Prostate gland (tissue), 2 donors: ENCODE results near the gene CYBC1. TPM values are rescaled to one million over a fixed set of nuclear protein-coding genes. Genes with fewer than 3 reads are reported as not detected.
A peak's percentile ranks its signal among the peaks of the same experiment; 100 is the strongest.

Source experiments
- DNase-seq: peaks from one replicate; pipeline ENCODE4 v3.0.0-alpha.2; 2019; ENCODE audit warnings: low spot score
- H3K27ac ChIP-seq, 2 donors: fragments of 200-600 bp; sonication (generic); 2 replicates each; pipeline ENCODE4 v1.5.1; 2017 to 2019
- H3K27me3 ChIP-seq: fragments of 200-600 bp; sonication (generic); replicated peaks from 2 replicates; pipeline ENCODE4 v1.5.1; 2019; ENCODE audit not compliant: insufficient read depth
- H3K36me3 ChIP-seq, 2 donors: fragments of 200-600 bp; sonication (generic); 1 replicate in 1 of 2; 2 replicates in 1 of 2; pipeline versions ENCODE4 v1.5.1 to v1.8.1; 2017 to 2019
- H3K4me1 ChIP-seq: fragments of 200-600 bp; sonication (generic); replicated peaks from 2 replicates; pipeline ENCODE4 v1.5.1; 2019
- H3K4me3 ChIP-seq, 2 donors: fragments of 200-600 bp; sonication (generic); 2 replicates each; pipeline ENCODE4 v1.5.1; 2017 to 2019
- H3K9me3 ChIP-seq: fragments of 200-600 bp; sonication (generic); 2 replicates; pipeline ENCODE4 v1.5.1; 2017
- POLR2A ChIP-seq: fragments of 450-650 bp; IDR thresholded peaks from one replicate; pipeline ENCODE4 v1.6.1; 2016; ENCODE audit warnings: antibody characterized with exemption, mild to moderate bottlenecking
- POLR2AphosphoS5 ChIP-seq: sonication (generic); formaldehyde crosslinking; IDR thresholded peaks from one replicate; pipeline ENCODE4 v1.6.1; 2017; ENCODE audit warnings: antibody characterized with exemption
- WGBS: methylation state at CpG from one replicate; pipeline ENCODE4 v1.1.5; 2018; 5-methylcytosine and 5-hydroxymethylcytosine counted together
- intact Hi-C: fragments of 100-400 bp; cut with DNase I; formaldehyde crosslinking; loops from one replicate; pipeline ENCODE4 v1.14.2; 2022
- total RNA-seq, 2 donors: library from RNA; depleted of rRNA; stranded (reverse); fragments of >200 nt; gene quantifications; one replicate each; pipeline ENCODE4 v1.1.0, GENCODE V29; 2016
- TF ChIP-seq, protein P1 (sequence below), 4 experiments: fragments of 200-600 bp in 2 of 4; fragments of 450-650 bp in 2 of 4; sonication (generic) in 2 of 4; IDR thresholded peaks; 1 replicate in 3 of 4; 2 replicates in 1 of 4; pipeline ENCODE4 v1.5.1; 2016 to 2019; ENCODE audit warnings: antibody characterized with exemption in 4 of 4, mild to moderate bottlenecking in 2 of 4, moderate library complexity in 2 of 4

Gene CYBC1
- total RNA-seq, 2 donors from 2014 or later, result 74.3 to 81.8 TPM

- Histone ChIP-seq H3K4me1 (peaks cover under 1% of the 10 kb centered on the region), H3K27me3 (no peaks in the 10 kb centered on the region), H3K9me3 (no peaks in the 10 kb centered on the region), H3K36me3 (peaks cover 0 to 5% of the 10 kb centered on the region in 2 donors), H3K4me3 (no peak overlapping the region), H3K27ac (peak overlapping the region in 1 of 2 donors; percentile 96)
- intact Hi-C loops, result loop anchor here (2.0 to 10.0 kb wide), 2 partner anchors 39 to 215 kb away; partner anchors contain the start of gene NARF
- WGBS, result 95% methylated on average over 2 of the region's 2 CpGs
- no peak for DNase-seq
- no peak for TF ChIP-seq POLR2A
- TF ChIP-seq POLR2AphosphoS5, result no peak
- TF ChIP-seq, protein P1, sequence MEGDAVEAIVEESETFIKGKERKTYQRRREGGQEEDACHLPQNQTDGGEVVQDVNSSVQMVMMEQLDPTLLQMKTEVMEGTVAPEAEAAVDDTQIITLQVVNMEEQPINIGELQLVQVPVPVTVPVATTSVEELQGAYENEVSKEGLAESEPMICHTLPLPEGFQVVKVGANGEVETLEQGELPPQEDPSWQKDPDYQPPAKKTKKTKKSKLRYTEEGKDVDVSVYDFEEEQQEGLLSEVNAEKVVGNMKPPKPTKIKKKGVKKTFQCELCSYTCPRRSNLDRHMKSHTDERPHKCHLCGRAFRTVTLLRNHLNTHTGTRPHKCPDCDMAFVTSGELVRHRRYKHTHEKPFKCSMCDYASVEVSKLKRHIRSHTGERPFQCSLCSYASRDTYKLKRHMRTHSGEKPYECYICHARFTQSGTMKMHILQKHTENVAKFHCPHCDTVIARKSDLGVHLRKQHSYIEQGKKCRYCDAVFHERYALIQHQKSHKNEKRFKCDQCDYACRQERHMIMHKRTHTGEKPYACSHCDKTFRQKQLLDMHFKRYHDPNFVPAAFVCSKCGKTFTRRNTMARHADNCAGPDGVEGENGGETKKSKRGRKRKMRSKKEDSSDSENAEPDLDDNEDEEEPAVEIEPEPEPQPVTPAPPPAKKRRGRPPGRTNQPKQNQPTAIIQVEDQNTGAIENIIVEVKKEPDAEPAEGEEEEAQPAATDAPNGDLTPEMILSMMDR (IDR thresholded peaks at IDR 0.05), result no peak
Measured at GRCh38 chr17:82419540-82419939, 31.0 kb downstream of the CYBC1 start.

GRCh38 chr17:82418001-82418986, 32.3 kb downstream of the CYBC1 start, which contains the start of the genes HEXD and OGFOD3:
Gene HEXD, plus strand, starts transcription at chr17:82418347. Its CDS starts 1,453 bp downstream, at chr17:82419800.
Gene OGFOD3, minus strand, starts transcription at chr17:82418586. Its CDS starts 101 bp downstream, at chr17:82418485.
- H3K4me1 ChIP-seq, result peaks cover 6% of the 10 kb centered on the region
- no peaks in the 10 kb centered on the region for H3K9me3 ChIP-seq
- WGBS, result under 1% methylated on average over 48 of the region's 108 CpGs
- peak within 1 kb of the TSS; percentile 93 to 96 for H3K27ac ChIP-seq
- DNase-seq, result peak; percentile 71
- peaks cover 0 to 5% of the 10 kb centered on the region in 2 donors for H3K36me3 ChIP-seq
- intact Hi-C loops, result loop anchor here (2.0 to 10.0 kb wide), 2 partner anchors 41 to 213 kb away; partner anchors contain the start of gene NARF
- H3K4me3 ChIP-seq, result peak within 1 kb of the TSS; percentile 82 to 83
- no peaks in the 10 kb centered on the region for H3K27me3 ChIP-seq
- peak; percentile 49 for TF ChIP-seq POLR2A
- no peak for TF ChIP-seq POLR2AphosphoS5
- TF ChIP-seq, protein P1 (IDR thresholded peaks at IDR 0.05), result peak in 2 of 4 experiments; percentile 48 to 53

DNA sequence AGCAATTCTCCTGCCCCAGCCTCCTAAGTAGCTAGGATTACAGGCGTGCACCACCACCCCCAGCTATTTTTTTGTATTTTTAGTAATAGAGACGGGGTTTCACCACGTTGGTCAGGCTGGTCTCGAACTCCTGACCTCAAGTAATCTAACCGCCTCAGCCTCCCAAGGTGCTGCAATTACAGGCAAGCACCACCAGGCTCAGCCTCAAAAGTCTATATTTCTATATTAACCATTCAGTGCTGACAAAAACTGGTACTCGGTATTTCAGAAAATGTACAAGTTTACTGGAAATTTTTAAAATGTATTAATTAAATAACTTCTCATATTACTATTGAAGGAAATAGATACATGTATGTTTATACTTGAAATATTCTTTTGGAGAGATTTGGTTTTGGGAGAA, 33.8 kb downstream of the CYBC1 start:
- WGBS, result 88% methylated on average over 6 of the region's 6 CpGs
- H3K36me3 ChIP-seq, result peaks cover 0 to 5% of the 10 kb centered on the region in 2 donors
- H3K4me1 ChIP-seq, result peaks cover 6% of the 10 kb centered on the region
- H3K9me3 ChIP-seq, result no peaks in the 10 kb centered on the region
- intact Hi-C loops, result loop anchor here (10.0 kb wide), 1 partner anchor 212 kb away; no protein-coding TSS in a partner anchor
- no peaks in the 10 kb centered on the region for H3K27me3 ChIP-seq
- no peak overlapping the region for H3K4me3 ChIP-seq
- TF ChIP-seq, protein P1 (IDR thresholded peaks at IDR 0.05), result no peak
- TF ChIP-seq POLR2A (no peak), POLR2AphosphoS5 (no peak)
- H3K27ac ChIP-seq, result no peak overlapping the region
- DNase-seq, result no peak

DNA sequence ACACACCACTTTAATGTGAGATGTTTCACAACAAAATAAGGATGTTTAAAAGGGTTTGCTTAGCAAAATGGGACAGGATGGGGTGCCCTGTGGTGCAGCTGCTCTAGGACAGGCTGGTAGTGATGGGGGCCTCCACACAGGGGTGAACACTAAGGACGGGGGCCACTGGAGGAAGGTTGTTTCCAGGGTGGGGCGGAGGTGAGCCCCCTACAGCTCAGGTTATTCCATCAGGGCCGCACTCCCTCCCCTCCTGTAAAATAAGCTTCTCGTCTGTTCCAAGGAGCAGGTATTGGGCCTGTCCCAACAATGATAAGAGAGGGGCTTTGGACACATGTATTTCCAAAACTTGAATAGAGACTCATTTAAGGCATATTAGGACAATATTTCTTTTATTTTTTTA, 34.3 kb downstream of the CYBC1 start:
- 86% methylated on average over 4 of the region's 4 CpGs for WGBS
- intact Hi-C loops, result loop anchor here (10.0 kb wide), 1 partner anchor 211 kb away; no protein-coding TSS in a partner anchor
- TF ChIP-seq POLR2A, result no peak
- TF ChIP-seq POLR2AphosphoS5, result no peak
- TF ChIP-seq, protein P1 (IDR thresholded peaks at IDR 0.05), result no peak
- H3K27ac ChIP-seq, result no peak overlapping the region
- DNase-seq, result no peak
- H3K9me3 ChIP-seq, result no peaks in the 10 kb centered on the region
- no peak overlapping the region for H3K4me3 ChIP-seq
- no peaks in the 10 kb centered on the region for H3K27me3 ChIP-seq
- H3K4me1 ChIP-seq, result peaks cover 6% of the 10 kb centered on the region
- peaks cover 0 to 1% of the 10 kb centered on the region in 2 donors for H3K36me3 ChIP-seq
